ENCODE data around the gene TMEM272. TPM values are rescaled to one million over a fixed set of nuclear protein-coding genes. Genes with fewer than 3 reads are reported as not detected.

Gene TMEM272
- total RNA-seq, 3 donors from 2014 or later: under 0.01 to 0.16 TPM; not detected in 1

DNA sequence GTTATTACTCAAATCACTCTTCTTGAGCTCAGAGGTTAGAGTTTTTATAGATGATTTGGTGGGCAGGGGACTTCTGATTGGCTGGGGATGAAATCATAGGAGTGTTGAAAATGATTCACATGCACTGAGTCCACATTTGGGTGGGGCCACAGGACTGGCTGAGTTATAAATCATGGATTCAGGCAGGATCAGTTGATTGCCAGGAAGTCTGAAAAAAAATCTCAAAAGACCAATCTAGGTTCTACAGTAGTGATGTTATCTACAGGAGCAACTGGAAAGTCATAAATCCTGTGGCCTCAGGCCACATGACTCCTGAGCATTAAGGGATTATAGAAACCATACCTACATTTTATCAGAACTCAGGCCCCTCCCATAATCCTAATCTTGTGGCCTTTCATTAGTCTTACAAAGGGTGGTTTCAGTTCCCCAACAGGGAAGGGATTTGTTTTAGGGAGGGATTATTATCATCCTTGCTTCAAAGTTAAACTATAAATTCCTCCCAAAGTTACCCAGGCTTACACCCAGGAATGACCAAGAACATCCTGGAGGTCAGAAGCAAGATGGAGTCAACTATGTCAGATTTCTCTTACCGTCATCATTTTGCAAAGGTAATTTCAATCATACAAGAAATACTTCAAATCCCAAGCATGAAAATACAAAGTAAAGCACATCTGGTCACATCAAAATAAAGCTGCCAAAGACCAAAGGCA is 11.2 kb upstream of the TMEM272 start:
- DNase-seq (ENCODE audit: low spot score in 2 of 2): no peak
- H3K9me3 ChIP-seq: no peaks in the 10 kb centered on the region
- H3K27me3 ChIP-seq: no peaks in the 10 kb centered on the region
- H3K4me1 ChIP-seq: no peaks in the 10 kb centered on the region
- TF ChIP-seq CTCF (IDR thresholded peaks at IDR 0.05): no peak
- no peak for TF ChIP-seq POLR2AphosphoS5 (IDR thresholded peaks at IDR 0.05)
- TF ChIP-seq POLR2A (IDR thresholded peaks at IDR 0.05): no peak
- H3K36me3 ChIP-seq: peaks cover 4% of the 10 kb centered on the region
- intact Hi-C loops (cut with DNase I; ENCODE audit: low total_unique reads): no loop called here
- no peak overlapping the region for H3K4me3 ChIP-seq
- no peak overlapping the region for H3K27ac ChIP-seq

GRCh38 chr13:51849145-51850101 is 4.4 kb upstream of the TMEM272 start:
- Histone ChIP-seq H3K9me3 (no peaks in the 10 kb centered on the region), H3K36me3 (no peaks in the 10 kb centered on the region), H3K27me3 (no peaks in the 10 kb centered on the region), H3K4me3 (no peak overlapping the region), H3K4me1 (no peaks in the 10 kb centered on the region), H3K27ac (no peak overlapping the region)
- intact Hi-C loops (cut with DNase I; ENCODE audit: low total_unique reads): no loop called here
- TF ChIP-seq POLR2AphosphoS5 (IDR thresholded peaks at IDR 0.05) (no peak), POLR2A (IDR thresholded peaks at IDR 0.05) (no peak), CTCF (IDR thresholded peaks at IDR 0.05) (no peak)
- DNase-seq (ENCODE audit: low spot score in 2 of 2): no peak

GRCh38 chr13:51848674-51849073 is 3.7 kb upstream of the TMEM272 start:
- Histone ChIP-seq H3K36me3 (no peaks in the 10 kb centered on the region), H3K4me3 (no peak overlapping the region), H3K27ac (no peak overlapping the region), H3K27me3 (no peaks in the 10 kb centered on the region), H3K4me1 (no peaks in the 10 kb centered on the region), H3K9me3 (no peaks in the 10 kb centered on the region)
- no peak for TF ChIP-seq POLR2A (IDR thresholded peaks at IDR 0.05)
- no peak for TF ChIP-seq CTCF (IDR thresholded peaks at IDR 0.05)
- TF ChIP-seq POLR2AphosphoS5 (IDR thresholded peaks at IDR 0.05): no peak
- no peak for DNase-seq (ENCODE audit: low spot score in 2 of 2)
- intact Hi-C loops (cut with DNase I; ENCODE audit: low total_unique reads): no loop called here

GRCh38 chr13:51846756-51847155 is 1.8 kb upstream of the TMEM272 start:
- Histone ChIP-seq H3K9me3 (no peaks in the 10 kb centered on the region), H3K4me3 (no peak overlapping the region), H3K36me3 (no peaks in the 10 kb centered on the region), H3K27me3 (no peaks in the 10 kb centered on the region), H3K4me1 (no peaks in the 10 kb centered on the region), H3K27ac (no peak overlapping the region)
- TF ChIP-seq CTCF (IDR thresholded peaks at IDR 0.05) (no peak), POLR2A (IDR thresholded peaks at IDR 0.05) (no peak), POLR2AphosphoS5 (IDR thresholded peaks at IDR 0.05) (no peak)
- intact Hi-C loops (cut with DNase I; ENCODE audit: low total_unique reads): no loop called here
- no peak for DNase-seq (ENCODE audit: low spot score in 2 of 2)

Data from breast epithelium (tissue), 4 donors.